WTC11 (cell line): Measurements from ENCODE around the gene SLC27A5. TPM values are rescaled to one million over a fixed set of nuclear protein-coding genes. Genes with fewer than 3 reads are reported as not detected.
A peak's percentile ranks its signal among the peaks of the same experiment; 100 is the strongest.

Experiments used
- ATF1 ChIP-seq: sonication (generic); formaldehyde crosslinking; IDR thresholded peaks from 2 replicates; pipeline ENCODE4 v1.8.1; 2023; ENCODE audit warnings: mild to moderate bottlenecking, moderate library complexity, missing genetic modification reagents
- CBFB ChIP-seq: sonication (generic); formaldehyde crosslinking; IDR thresholded peaks from 2 replicates; pipeline ENCODE4 v1.8.1; 2022; ENCODE audit warnings: mild to moderate bottlenecking, low read depth, missing genetic modification reagents
- CREM ChIP-seq: sonication (generic); formaldehyde crosslinking; IDR thresholded peaks from 2 replicates; pipeline ENCODE4 v1.8.1; 2022; ENCODE audit warnings: mild to moderate bottlenecking, missing genetic modification reagents, moderate library complexity
- CTCF ChIP-seq: fragments of 200-600 bp; IDR thresholded peaks from 2 replicates; pipeline ENCODE4 v1.8.0; 2022; ENCODE audit warnings: antibody characterized with exemption
- ELF4 ChIP-seq: sonication (generic); formaldehyde crosslinking; IDR thresholded peaks from 2 replicates; pipeline ENCODE4 v1.8.1; 2022; ENCODE audit warnings: low read depth, mild to moderate bottlenecking, moderate library complexity, missing genetic modification reagents
- FOXJ3 ChIP-seq: sonication (generic); formaldehyde crosslinking; IDR thresholded peaks from 2 replicates; pipeline ENCODE4 v1.9.0; 2021; ENCODE audit warnings: missing genetic modification reagents, mild to moderate bottlenecking, borderline replicate concordance
- FOXP4 ChIP-seq: sonication (generic); formaldehyde crosslinking; IDR thresholded peaks from 2 replicates; pipeline ENCODE4 v1.8.0; 2022; ENCODE audit warnings: mild to moderate bottlenecking, missing genetic modification reagents
- GABPB1 ChIP-seq: sonication (generic); formaldehyde crosslinking; IDR thresholded peaks from 2 replicates; pipeline ENCODE4 v1.8.1; 2023; ENCODE audit warnings: mild to moderate bottlenecking, missing genetic modification reagents
- JAZF1 ChIP-seq: fragments of 250-450 bp; sonication (Bioruptor Pico); IDR thresholded peaks from 2 replicates; pipeline ENCODE4 v1.9.0; 2021; ENCODE audit warnings: moderate library complexity, mild to moderate bottlenecking, inconsistent platforms
- JUN ChIP-seq: sonication (generic); formaldehyde crosslinking; IDR thresholded peaks from 2 replicates; pipeline ENCODE4 v1.8.0; 2023; ENCODE audit warnings: mild to moderate bottlenecking, missing genetic modification reagents
- MAX ChIP-seq: sonication (generic); formaldehyde crosslinking; IDR thresholded peaks from 2 replicates; pipeline ENCODE4 v1.8.0; 2022; ENCODE audit warnings: mild to moderate bottlenecking, missing genetic modification reagents
- NFATC4 ChIP-seq: fragments of 250-450 bp; sonication (Bioruptor Pico); IDR thresholded peaks from 2 replicates; pipeline ENCODE4 v1.9.0; 2021; ENCODE audit warnings: mild to moderate bottlenecking
- NFE2L1 ChIP-seq: sonication (generic); formaldehyde crosslinking; IDR thresholded peaks from 2 replicates; pipeline ENCODE4 v1.8.1; 2023; ENCODE audit warnings: missing genetic modification reagents
- NR1H2 ChIP-seq: sonication (generic); formaldehyde crosslinking; IDR thresholded peaks from 2 replicates; pipeline ENCODE4 v1.9.0; 2021; ENCODE audit warnings: mild to moderate bottlenecking, moderate library complexity, missing genetic modification reagents
- NR2C2 ChIP-seq: sonication (generic); formaldehyde crosslinking; IDR thresholded peaks from 2 replicates; pipeline ENCODE4 v1.8.0; 2022; ENCODE audit warnings: mild to moderate bottlenecking, missing genetic modification reagents
- NR3C1 ChIP-seq: sonication (generic); formaldehyde crosslinking; conservative IDR thresholded peaks from 2 replicates; pipeline ENCODE4 v1.8.1; 2023; ENCODE audit warnings: low read depth, mild to moderate bottlenecking, missing genetic modification reagents
- PREB ChIP-seq: sonication (generic); formaldehyde crosslinking; IDR thresholded peaks from 2 replicates; pipeline ENCODE4 v1.8.1; 2022; ENCODE audit warnings: mild to moderate bottlenecking, missing genetic modification reagents, moderate library complexity, borderline replicate concordance
- SP1 ChIP-seq: sonication (generic); formaldehyde crosslinking; conservative IDR thresholded peaks from 2 replicates; pipeline ENCODE4 v1.8.1; 2022; ENCODE audit warnings: missing genetic modification reagents
- TP53 ChIP-seq: sonication (generic); formaldehyde crosslinking; IDR thresholded peaks from 2 replicates; pipeline ENCODE4 v1.8.1; 2023; ENCODE audit warnings: mild to moderate bottlenecking, missing genetic modification reagents
- USF2 ChIP-seq: sonication (generic); formaldehyde crosslinking; IDR thresholded peaks from 2 replicates; pipeline ENCODE4 v1.8.1; 2023; ENCODE audit warnings: mild to moderate bottlenecking, missing genetic modification reagents, moderate library complexity
- ZBTB43 ChIP-seq: sonication (generic); formaldehyde crosslinking; IDR thresholded peaks from 2 replicates; pipeline ENCODE4 v1.8.1; 2023; ENCODE audit warnings: mild to moderate bottlenecking, missing genetic modification reagents
- ZMAT4 ChIP-seq: fragments of 250-450 bp; sonication (Bioruptor Pico); IDR thresholded peaks from 2 replicates; pipeline ENCODE4 v1.9.0; 2021; ENCODE audit warnings: mild to moderate bottlenecking
- ZNF138 ChIP-seq: sonication (generic); formaldehyde crosslinking; conservative IDR thresholded peaks from 2 replicates; pipeline ENCODE4 v1.8.1; 2022; ENCODE audit warnings: mild to moderate bottlenecking, moderate library complexity, missing genetic modification reagents
- ZNF281 ChIP-seq: sonication (generic); formaldehyde crosslinking; IDR thresholded peaks from 2 replicates; pipeline ENCODE4 v1.8.0; 2023; ENCODE audit warnings: mild to moderate bottlenecking, missing genetic modification reagents
- ZNF423 ChIP-seq: fragments of 250-450 bp; sonication (Bioruptor Pico); IDR thresholded peaks from 2 replicates; pipeline ENCODE4 v2.1.2; 2022; ENCODE audit warnings: mild to moderate bottlenecking, moderate library complexity
- ZNF425 ChIP-seq: fragments of 250-450 bp; sonication (Bioruptor Pico); conservative IDR thresholded peaks from 2 replicates; pipeline ENCODE4 v1.9.0; 2021; ENCODE audit warnings: mild to moderate bottlenecking
- total RNA-seq: library from RNA; stranded (reverse); gene quantifications from 3 replicates; pipeline ENCODE4 v1.2.3, GENCODE V29; 2021

Gene SLC27A5
- total RNA-seq, 1 experiment from 2014 or later: 21.9 TPM

GRCh38 chr19:58466760-58467589, 44.8 kb downstream of the SLC27A5 start, which contains the start of gene ZNF324 (continued):
- TF ChIP-seq ELF4 (CRISPR knock-in tag) (no peak), FOXJ3 (CRISPR knock-in tag) (no peak), ZNF423 (CRISPR knock-in tag) (peak; percentile 73), GABPB1 (CRISPR knock-in tag) (no peak), ZNF425 (CRISPR knock-in tag) (no peak), NR1H2 (CRISPR knock-in tag) (no peak), ATF1 (no peak), CREM (0 out of 2 replicates have a peak, but pooled peaks have one; percentile 55), NFE2L1 (no peak), CTCF (no peak), FOXP4 (CRISPR knock-in tag) (0 out of 2 replicates have a peak, but pooled peaks have one; percentile 15), SP1 (CRISPR knock-in tag) (peak; percentile 67), TP53 (CRISPR knock-in tag) (no peak), ZBTB43 (CRISPR knock-in tag) (no peak), ZNF138 (CRISPR knock-in tag) (no peak), NFATC4 (CRISPR knock-in tag) (no peak), MAX (peak; percentile 81), JUN (CRISPR knock-in tag) (no peak), ZNF281 (CRISPR knock-in tag) (no peak), USF2 (peak; percentile 98), PREB (CRISPR knock-in tag) (no peak), JAZF1 (CRISPR knock-in tag) (no peak), ZMAT4 (no peak), CBFB (no peak), NR2C2 (CRISPR knock-in tag) (no peak), NR3C1 (CRISPR knock-in tag) (no peak)
